GM23338 (cell line): ENCODE data around the gene UST. TPM values are rescaled to one million over a fixed set of nuclear protein-coding genes. Genes with fewer than 3 reads are reported as not detected.
"Not testable (repeated sequence)": the region's sequence is repeated elsewhere in the genome, so short reads cannot be mapped to it uniquely, and the experiment has no call there.

Source experiments
- ATAC-seq: fragments of 200-7000 bp; cut with Tn5 transposase; 3 replicates; pipeline ENCODE4 v1.9.1; 2020
- DNase-seq: peaks from one replicate; pipeline ENCODE4 v3.0.0-alpha.2; 2015; ENCODE audit warnings: low spot score
- H2AFZ ChIP-seq: fragments of 200-600 bp; sonication (generic); 2 replicates; pipeline ENCODE4 v1.8.0; 2016; ENCODE audit warnings: antibody characterized with exemption, mild to moderate bottlenecking, moderate library complexity
- H3F3A ChIP-seq: fragments of 200-600 bp; sonication (generic); replicated peaks from 2 replicates; pipeline ENCODE4 v1.8.0; 2017; ENCODE audit warnings: antibody characterized with exemption, mixed run types, low read depth
- H3K27ac ChIP-seq: fragments of 200-600 bp; sonication (generic); 2 replicates; pipeline ENCODE4 v1.6.1; 2016; ENCODE audit warnings: low read depth
- H3K27me3 ChIP-seq: fragments of 200-600 bp; sonication (generic); 2 replicates; pipeline ENCODE4 v1.8.0; 2016; ENCODE audit warnings: mild to moderate bottlenecking, mixed run types, moderate library complexity; ENCODE audit not compliant: insufficient read depth
- H3K36me3 ChIP-seq: fragments of 200-600 bp; sonication (generic); 2 replicates; pipeline ENCODE4 v1.8.0; 2016; ENCODE audit warnings: mild to moderate bottlenecking; ENCODE audit not compliant: insufficient read depth
- H3K4me1 ChIP-seq: fragments of 200-600 bp; sonication (generic); 2 replicates; pipeline ENCODE4 v1.8.0; 2016; ENCODE audit warnings: mild to moderate bottlenecking, moderate library complexity; ENCODE audit not compliant: insufficient read depth
- H3K4me2 ChIP-seq: fragments of 200-600 bp; sonication (generic); 2 replicates; pipeline ENCODE4 v1.7.1; 2017; ENCODE audit warnings: mixed run types
- H3K4me3 ChIP-seq: fragments of 200-600 bp; sonication (generic); 2 replicates; pipeline ENCODE4 v1.6.1; 2016; ENCODE audit warnings: mixed run types
- H3K79me2 ChIP-seq: fragments of 200-600 bp; sonication (generic); replicated peaks from 2 replicates; pipeline ENCODE4 v1.8.0; 2017; ENCODE audit warnings: mild to moderate bottlenecking; ENCODE audit not compliant: insufficient read depth
- H3K9me2 ChIP-seq: fragments of 200-600 bp; sonication (generic); 2 replicates; pipeline ENCODE4 v1.8.0; 2017; ENCODE audit not compliant: insufficient read depth
- H4K20me1 ChIP-seq: fragments of 200-600 bp; sonication (generic); replicated peaks from 2 replicates; pipeline ENCODE4 v1.8.0; 2017; ENCODE audit warnings: mild to moderate bottlenecking; ENCODE audit not compliant: insufficient read depth
- H3K27ac Mint-ChIP-seq: 2 replicates; pipeline ENCODE4 v1.8.0; 2020; ENCODE audit warnings: inconsistent platforms, mild to moderate bottlenecking, moderate library complexity, mixed read lengths
- H3K27me3 Mint-ChIP-seq: 3 replicates; pipeline ENCODE4 v1.8.0; 2022; ENCODE audit warnings: low read depth, mild to moderate bottlenecking, moderate library complexity, mixed read lengths, inconsistent platforms; ENCODE audit not compliant: insufficient read depth, poor library complexity
- H3K36me3 Mint-ChIP-seq: 3 replicates; pipeline ENCODE4 v1.8.0; 2021; ENCODE audit warnings: low read depth, mild to moderate bottlenecking, inconsistent platforms, moderate library complexity, mixed read lengths
- H3K4me1 Mint-ChIP-seq: 3 replicates; pipeline ENCODE4 v1.8.0; 2020; ENCODE audit warnings: mild to moderate bottlenecking, inconsistent platforms, mixed read lengths
- H3K4me3 Mint-ChIP-seq: 3 replicates; pipeline ENCODE4 v1.8.0; 2021; ENCODE audit warnings: moderate library complexity, mild to moderate bottlenecking, inconsistent platforms, mixed read lengths
- H3K9me3 Mint-ChIP-seq: 3 replicates; pipeline ENCODE4 v1.8.0; 2020; ENCODE audit warnings: moderate library complexity, mild to moderate bottlenecking, inconsistent platforms, mixed read lengths
- ETS1 ChIP-seq: IDR thresholded peaks from 2 replicates; pipeline ENCODE4 v1.6.1; 2016; ENCODE audit warnings: antibody characterized with exemption
- EZH2 ChIP-seq: fragments of 200-600 bp; sonication (generic); IDR thresholded peaks from one replicate; pipeline ENCODE4 v1.8.0; 2017; ENCODE audit warnings: antibody characterized with exemption, mild to moderate bottlenecking, low read depth; ENCODE audit not compliant: unreplicated experiment
- EZH2phosphoT487 ChIP-seq: fragments of 200-600 bp; sonication (generic); IDR thresholded peaks from one replicate; pipeline ENCODE4 v1.8.1; 2018; ENCODE audit warnings: antibody characterized with exemption; ENCODE audit not compliant: unreplicated experiment
- NANOG ChIP-seq: IDR thresholded peaks from 2 replicates; pipeline ENCODE4 v1.6.1; 2016; ENCODE audit warnings: antibody characterized with exemption, borderline replicate concordance
- POLR2AphosphoS5 ChIP-seq: IDR thresholded peaks from 2 replicates; pipeline ENCODE4 v1.6.1; 2016; ENCODE audit warnings: antibody characterized with exemption, low read depth
- REST ChIP-seq: IDR thresholded peaks from one replicate; pipeline ENCODE4 v1.6.1; 2018; ENCODE audit warnings: antibody characterized with exemption; ENCODE audit not compliant: unreplicated experiment
- STAT1 ChIP-seq: IDR thresholded peaks from one replicate; pipeline ENCODE4 v1.6.1; 2016; ENCODE audit warnings: antibody characterized with exemption; ENCODE audit not compliant: unreplicated experiment
- ZNF462 ChIP-seq: fragments of 250-450 bp; sonication (Bioruptor Pico); IDR thresholded peaks from 2 replicates; pipeline ENCODE4 v1.5.0; 2020; ENCODE audit warnings: mild to moderate bottlenecking, moderate library complexity
- polyA plus RNA-seq: library from polyadenylated mRNA; unstranded; fragments of >200 nt; fragmentation: Nextera tagmentation; extraction: Ambion mirVana; gene quantifications from 2 replicates; pipeline ENCODE4 v1.2.1, GENCODE V29; 2016
- total RNA-seq: library from RNA; depleted of rRNA; stranded (reverse); fragments of >200 nt; shearing (Covaris generic); gene quantifications from 2 replicates; pipeline ENCODE4 v1.2.3, GENCODE V29; 2014

UST gene
- total and polyA plus RNA-seq, 2 experiments from 2014 or later: 12.6 to 33.0 TPM

- H3K36me3 Mint-ChIP-seq: no peaks in the 10 kb centered on the region
- Histone ChIP-seq H3K36me3 (no peaks in the 10 kb centered on the region), H3K27me3 (no peaks in the 10 kb centered on the region), H3K4me3 (no peak overlapping the region), H3K4me2 (no peak overlapping the region), H3F3A (no peaks in the 10 kb centered on the region), H3K4me1 (peaks cover 49% of the 10 kb centered on the region), H2AFZ (no peak overlapping the region), H3K27ac (no peak overlapping the region), H3K9me2 (no peaks in the 10 kb centered on the region), H3K79me2 (peaks cover 73% of the 10 kb centered on the region), H4K20me1 (peaks cover 9% of the 10 kb centered on the region)
- peaks cover 39% of the 10 kb centered on the region for H3K4me1 Mint-ChIP-seq
- DNase-seq: no peak
- peaks cover 3% of the 10 kb centered on the region for H3K27me3 Mint-ChIP-seq
- TF ChIP-seq ZNF462 (CRISPR knock-in tag) (no peak), NANOG (no peak), POLR2AphosphoS5 (no peak), EZH2phosphoT487 (no peak), STAT1 (no peak), REST (no peak), ETS1 (no peak), EZH2 (no peak)
- H3K9me3 Mint-ChIP-seq: no peaks in the 10 kb centered on the region
- no peak overlapping the region for H3K4me3 Mint-ChIP-seq
- ATAC-seq: no peak
- H3K27ac Mint-ChIP-seq: no peak overlapping the region
Measured at GRCh38 chr6:148878683-148879082, 131.9 kb downstream of the UST start.

- H3K4me1 Mint-ChIP-seq: peaks cover 28% of the 10 kb centered on the region
- H3K9me3 Mint-ChIP-seq, H2AFZ ChIP-seq, H3K27me3 ChIP-seq, H3K36me3 Mint-ChIP-seq, ATAC-seq, H3K4me2 ChIP-seq, H3K27me3 Mint-ChIP-seq, H3K27ac Mint-ChIP-seq, H3K27ac ChIP-seq, H3K36me3 ChIP-seq, H4K20me1 ChIP-seq, H3K9me2 ChIP-seq, H3F3A ChIP-seq, H3K4me3 Mint-ChIP-seq, H3K4me3 ChIP-seq, DNase-seq: not testable (repeated sequence)
- peaks cover 73% of the 10 kb centered on the region for H3K79me2 ChIP-seq
- peaks cover 50% of the 10 kb centered on the region for H3K4me1 ChIP-seq
Measured at GRCh38 chr6:148880742-148881141, 133.9 kb downstream of the UST start.
